Measurements from ENCODE around the gene KCNK7. TPM values are rescaled to one million over a fixed set of nuclear protein-coding genes. Genes with fewer than 3 reads are reported as not detected.
A peak's percentile ranks its signal among the peaks of the same experiment; 100 is the strongest.

The KCNK7 gene
- total RNA-seq, 2 experiments from 2014 or later = 1.00 to 3.3 TPM

DNA sequence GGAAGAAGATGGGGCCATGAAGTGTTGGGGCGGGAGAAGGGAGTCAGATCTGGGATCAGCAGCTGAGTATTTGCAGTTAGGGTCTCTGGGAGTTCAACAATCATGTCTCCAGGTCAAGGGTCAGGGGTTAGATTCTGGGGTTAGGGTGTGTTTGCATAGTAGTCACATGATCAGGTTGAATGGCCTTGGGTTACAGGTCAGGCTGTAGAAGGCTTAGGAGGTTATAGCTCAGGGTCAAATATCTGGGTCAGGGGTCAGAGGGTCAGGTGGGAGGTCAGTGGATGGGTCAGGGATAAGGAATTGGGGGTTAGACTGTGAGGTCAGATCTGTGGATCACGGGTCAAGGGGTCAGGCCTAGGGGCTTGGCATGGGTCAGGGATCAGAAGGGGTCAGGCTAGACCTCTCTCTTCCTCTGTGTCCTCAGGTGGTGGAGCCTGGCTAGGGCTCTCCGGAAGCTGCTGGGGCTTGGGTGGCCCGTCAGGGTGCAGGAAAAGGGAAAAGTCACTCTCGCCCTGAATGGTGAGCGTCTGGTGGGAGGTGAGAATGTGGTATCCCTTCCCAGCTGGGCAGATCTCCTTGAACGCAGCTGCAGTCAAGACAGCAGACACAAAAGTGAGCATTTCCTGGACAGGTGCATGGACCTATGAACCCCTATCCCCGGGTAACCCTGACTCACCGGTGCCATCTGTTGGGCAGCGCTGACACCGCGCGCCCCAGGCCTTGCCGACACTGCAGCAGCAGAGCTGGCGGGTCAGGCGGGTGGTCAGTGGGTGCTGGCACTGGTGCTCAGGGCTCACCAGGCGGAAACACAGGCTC, 43.8 kb downstream of the KCNK7 start:
- CTCF ChIA-PET = interaction anchor here (0.7 to 4.5 kb wide), 12 partner anchors 9 to 285 kb away, joined by 3 to 37 read pairs (median 4); partner anchors contain the start of genes FAM89B, MALAT1 and ZNRD2
- POLR2A ChIA-PET = no interaction called here
- Mint-ChIP-seq H3K4me1 (peaks cover 75% of the 10 kb centered on the region), H3K27ac (peak overlapping the region; percentile 62), H3K27me3 (no peaks in the 10 kb centered on the region), H3K36me3 (ENCODE audit: low read depth) (peaks cover 26% of the 10 kb centered on the region), H3K4me3 (no peak overlapping the region), H3K9me3 (no peaks in the 10 kb centered on the region)
- peak; percentile 71 for DNase-seq

DNA sequence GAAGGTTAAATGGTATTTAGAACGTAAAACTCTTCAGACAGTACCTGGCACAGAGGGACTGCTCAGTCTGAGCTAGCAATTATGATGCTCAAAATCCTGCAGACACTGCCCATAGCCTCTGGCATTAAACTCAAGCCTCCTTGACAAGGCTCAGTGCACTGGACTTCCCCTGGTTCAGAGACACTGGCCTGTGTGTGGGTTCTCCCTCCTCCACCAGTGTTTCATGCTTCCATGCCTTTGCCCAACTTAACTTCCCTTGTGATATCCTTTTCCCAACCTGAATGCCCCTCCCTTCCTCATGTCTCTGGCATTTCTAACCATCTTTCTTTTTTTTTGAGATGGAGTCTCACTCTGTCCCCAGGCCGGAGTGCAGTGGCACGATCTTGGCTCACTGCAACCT, 46.5 kb downstream of the KCNK7 start:
- Mint-ChIP-seq H3K9me3 (no peaks in the 10 kb centered on the region), H3K36me3 (ENCODE audit: low read depth) (peaks cover 27% of the 10 kb centered on the region), H3K27me3 (no peaks in the 10 kb centered on the region), H3K4me3 (no peak overlapping the region), H3K4me1 (peaks cover 64% of the 10 kb centered on the region), H3K27ac (no peak overlapping the region)
- ChIA-PET POLR2A (interaction anchor here (0.6 kb wide), 1 partner anchor 11 kb away, joined by 3 read pairs; no protein-coding TSS in a partner anchor), CTCF (interaction anchor here (1.3 to 2.0 kb wide), 3 partner anchors 9 to 21 kb away, joined by 3 to 14 read pairs (median 3); partner anchors contain the start of gene ZNRD2)
- DNase-seq = no peak

DNA sequence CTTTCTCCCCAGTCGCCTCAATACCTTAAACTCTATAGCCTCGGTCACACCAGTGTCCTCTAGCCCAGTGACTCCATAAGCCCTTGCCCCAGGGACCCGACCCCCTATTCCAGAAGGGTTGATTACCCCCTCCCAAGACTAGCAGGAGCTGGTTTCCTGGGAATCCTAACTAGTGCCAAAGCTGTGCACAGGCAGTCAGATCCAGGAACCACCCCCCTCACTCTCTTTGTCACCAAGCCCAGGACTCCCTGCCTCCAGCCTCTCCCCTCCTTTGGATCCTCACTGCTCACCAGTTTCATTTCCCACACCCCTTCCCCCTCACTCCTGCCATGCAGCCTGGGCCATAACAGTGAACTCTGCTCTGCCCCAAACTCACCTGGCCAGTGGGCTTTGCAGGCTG, 47.2 kb downstream of the KCNK7 start:
- Mint-ChIP-seq H3K9me3 (no peaks in the 10 kb centered on the region), H3K27me3 (no peaks in the 10 kb centered on the region), H3K27ac (peak overlapping the region; percentile 76), H3K36me3 (ENCODE audit: low read depth) (peaks cover 29% of the 10 kb centered on the region), H3K4me3 (peak overlapping the region; percentile 43), H3K4me1 (peaks cover 63% of the 10 kb centered on the region)
- no peak for DNase-seq
- POLR2A ChIA-PET = no interaction called here
- CTCF ChIA-PET = interaction anchor here (1.3 to 2.0 kb wide), 3 partner anchors 8 to 22 kb away, joined by 3 to 14 read pairs (median 3); partner anchors contain the start of gene ZNRD2

DNA sequence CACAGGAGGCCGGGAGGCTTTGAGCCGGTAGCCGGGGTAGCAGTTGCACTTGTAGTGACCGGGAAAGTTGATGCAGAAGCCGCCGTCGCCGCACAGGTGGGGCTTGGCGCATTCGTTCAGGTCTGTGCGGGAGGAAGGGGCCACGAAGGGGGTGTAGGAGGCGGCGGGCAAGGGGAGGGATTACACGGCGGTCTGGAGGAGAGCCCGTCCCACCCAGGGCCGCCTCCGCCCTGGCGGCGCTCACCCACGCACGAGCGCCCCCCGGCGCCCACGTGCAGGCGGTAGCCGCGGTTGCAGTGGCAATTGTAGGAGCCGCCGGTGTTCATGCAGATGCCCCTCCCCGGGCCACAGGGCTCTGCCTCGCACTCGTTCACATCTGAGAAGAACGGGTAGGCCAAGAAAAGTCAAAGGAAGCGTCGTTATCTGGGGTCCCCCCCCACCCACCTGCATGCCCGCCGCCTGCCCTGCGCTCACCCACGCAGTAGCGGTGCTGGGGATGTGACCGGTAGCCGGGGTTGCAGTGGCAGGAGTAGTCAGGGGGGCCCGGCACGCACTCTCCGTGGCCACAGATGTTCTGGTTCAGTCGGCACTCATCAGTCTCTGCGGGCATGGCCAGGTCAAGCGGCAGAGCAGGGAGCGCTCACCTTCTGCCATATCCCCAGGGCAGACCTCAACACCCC, 48.0 kb downstream of the KCNK7 start:
- Mint-ChIP-seq H3K4me1 (peaks cover 56% of the 10 kb centered on the region), H3K4me3 (peak overlapping the region; percentile 70), H3K9me3 (no peaks in the 10 kb centered on the region), H3K27me3 (no peaks in the 10 kb centered on the region), H3K36me3 (ENCODE audit: low read depth) (peaks cover 29% of the 10 kb centered on the region), H3K27ac (peak overlapping the region; percentile 55)
- CTCF ChIA-PET = interaction anchor here (0.8 to 2.9 kb wide), 8 partner anchors 7 to 46 kb away, joined by 3 to 14 read pairs (median 4); partner anchors contain the start of gene ZNRD2
- POLR2A ChIA-PET = no interaction called here
- no peak for DNase-seq

DNA sequence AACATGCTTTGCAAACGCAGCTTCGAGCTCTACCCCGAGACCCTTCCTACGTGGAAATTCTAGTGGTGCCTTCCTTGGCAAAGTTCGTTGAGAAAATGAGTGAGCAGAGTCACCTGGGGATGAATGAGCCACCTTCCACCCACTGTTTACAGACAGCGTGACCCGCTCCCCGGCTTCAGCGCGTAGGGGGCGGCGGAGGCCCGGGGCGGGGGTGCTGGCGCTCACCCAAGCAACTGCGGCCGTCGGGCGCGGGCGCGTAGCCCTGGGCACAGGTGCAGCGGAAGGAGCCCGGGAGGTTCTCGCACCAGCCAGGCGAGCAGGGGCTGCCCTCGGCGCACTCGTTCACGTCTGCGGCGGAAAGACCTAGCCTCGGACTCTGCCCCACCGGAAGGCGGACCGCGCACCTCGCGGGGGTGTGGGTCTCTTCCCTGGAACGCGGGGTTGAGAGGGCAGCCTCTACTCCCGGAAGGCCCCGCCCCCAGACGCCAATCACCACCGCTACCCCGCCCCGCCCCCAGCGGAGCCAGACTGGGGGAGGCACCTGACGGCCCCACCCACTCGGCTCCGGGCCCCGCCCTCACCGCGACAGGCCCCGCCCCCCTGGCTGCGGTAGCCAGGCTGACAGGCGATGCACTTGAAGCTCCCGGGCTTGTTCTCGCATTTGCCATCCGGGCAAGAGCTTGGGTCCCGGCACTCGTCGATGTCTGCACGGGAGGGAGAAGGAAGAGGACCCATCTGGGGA, 49.2 kb downstream of the KCNK7 start:
- H3K36me3 Mint-ChIP-seq (ENCODE audit: low read depth) = peaks cover 23% of the 10 kb centered on the region
- H3K4me1 Mint-ChIP-seq = peaks cover 52% of the 10 kb centered on the region
- POLR2A ChIA-PET = interaction anchor here (0.6 kb wide), 1 partner anchor 53 kb away, joined by 3 read pairs; no protein-coding TSS in a partner anchor
- peak overlapping the region; percentile 70 for H3K4me3 Mint-ChIP-seq
- H3K27me3 Mint-ChIP-seq = no peaks in the 10 kb centered on the region
- CTCF ChIA-PET = interaction anchor here (0.8 to 2.9 kb wide), 8 partner anchors 11 to 48 kb away, joined by 3 to 9 read pairs (median 4); partner anchors contain the start of gene ZNRD2
- peak overlapping the region; percentile 92 for H3K27ac Mint-ChIP-seq
- peak; percentile 97 for DNase-seq
- H3K9me3 Mint-ChIP-seq = no peaks in the 10 kb centered on the region

DNA sequence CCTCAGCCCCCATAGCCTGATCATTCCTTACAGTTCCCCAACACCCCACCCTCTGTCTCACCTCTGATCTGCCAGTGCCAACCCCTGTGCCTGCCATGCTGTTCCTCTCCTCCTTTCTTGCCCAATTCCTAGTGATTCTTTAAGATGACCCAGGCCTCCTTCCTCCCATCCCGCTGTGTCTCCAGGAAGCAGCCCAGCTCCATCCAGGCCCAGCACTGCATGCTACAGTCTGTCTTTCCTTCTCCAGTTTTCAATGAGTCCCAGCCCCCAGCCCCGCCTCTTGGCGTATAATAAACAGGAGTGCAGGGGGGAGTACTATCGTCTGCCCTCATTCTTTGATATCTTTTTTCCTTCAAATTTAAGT, 49.8 kb downstream of the KCNK7 start:
- ChIA-PET CTCF (interaction anchor here (0.9 to 2.9 kb wide), 4 partner anchors 9 to 43 kb away, joined by 3 to 9 read pairs (median 6); partner anchors contain the start of gene ZNRD2), POLR2A (no interaction called here)
- Mint-ChIP-seq H3K27me3 (no peaks in the 10 kb centered on the region), H3K27ac (peak overlapping the region; percentile 78), H3K4me3 (peak overlapping the region; percentile 70), H3K4me1 (peaks cover 51% of the 10 kb centered on the region), H3K9me3 (no peaks in the 10 kb centered on the region), H3K36me3 (ENCODE audit: low read depth) (peaks cover 20% of the 10 kb centered on the region)
- DNase-seq = no peak

Small RNAs within 50 kb of the gene (microRNA-seq; reads per million reads assigned to microRNA genes)
- gene MIR4690 (ENCODE audit: borderline microRNAs expressed, borderline replicate concordance) = not detected

Other genes with a start within 250 kb of the KCNK7 start
- gene TIGD3, start 241.0 kb downstream of the KCNK7 start, total RNA-seq = under 1 TPM; 0.42 to 0.79 TPM
- 10 to 100 TPM; 40.9 TPM for gene SLC25A45, start 213.2 kb downstream of the KCNK7 start, total RNA-seq
- gene FRMD8, start 209.2 kb downstream of the KCNK7 start, total RNA-seq = 10 to 100 TPM; 49.5 to 52.1 TPM
- 100 to 1,000 TPM; 463 to 610 TPM for gene NEAT1, start 173.0 kb downstream of the KCNK7 start, total RNA-seq
- 1,000 to 10,000 TPM; 7,183 to 8,252 TPM for gene MALAT1, start 96.8 kb downstream of the KCNK7 start, total RNA-seq
- 10 to 100 TPM; 59.1 to 62.1 TPM for gene SCYL1, start 70.7 kb downstream of the KCNK7 start, total RNA-seq
- 10 to 100 TPM; 80.2 to 92.5 TPM for gene LTBP3, start 37.4 kb downstream of the KCNK7 start, total RNA-seq
- 10 to 100 TPM; 32.4 to 35.4 TPM for gene ZNRD2, start 25.3 kb downstream of the KCNK7 start, total RNA-seq
- 10 to 100 TPM; 34.1 to 42.1 TPM for gene FAM89B, start 23.3 kb downstream of the KCNK7 start, total RNA-seq
- gene EHBP1L1, start 19.7 kb downstream of the KCNK7 start, total RNA-seq = 10 to 100 TPM; 69.2 to 96.7 TPM
- 10 to 100 TPM; 61.0 to 67.1 TPM for gene MAP3K11, start 18.4 kb upstream of the KCNK7 start, total RNA-seq
- gene PCNX3, start 20.0 kb upstream of the KCNK7 start, total RNA-seq = 10 to 100 TPM; 47.7 to 50.2 TPM
- gene SIPA1, start 42.3 kb upstream of the KCNK7 start, total RNA-seq = 100 to 1,000 TPM; 229 to 235 TPM
- gene RELA, start 67.1 kb upstream of the KCNK7 start, total RNA-seq = 10 to 100 TPM; 76.7 to 79.8 TPM
- 10 to 100 TPM; 60.8 to 72.3 TPM for gene KAT5, start 116.5 kb upstream of the KCNK7 start, total RNA-seq
- 10 to 100 TPM; 74.9 to 86.3 TPM for gene RNASEH2C, start 125.0 kb upstream of the KCNK7 start, total RNA-seq
- 10 to 100 TPM; 17.4 to 20.2 TPM for gene AP5B1, start 185.2 kb upstream of the KCNK7 start, total RNA-seq
- not detected for gene OVOL1, start 191.3 kb upstream of the KCNK7 start, total RNA-seq
- 1 to 10 TPM; 2.1 to 2.2 TPM for gene SNX32, start 238.2 kb upstream of the KCNK7 start, total RNA-seq